NOMO-1 treated with DMSO at 0.1 percent for 48 hours (cell line): ENCODE data around the gene USP48.
"Not testable (repeated sequence)": the region's sequence is repeated elsewhere in the genome, so short reads cannot be mapped to it uniquely, and the experiment has no call there.

Experiments used
- DNase-seq: peaks from one replicate; lab custom pipeline; 2025; ENCODE audit not compliant: unreplicated experiment; lab: John Stamatoyannopoulos, UW

Gene USP48

DNA sequence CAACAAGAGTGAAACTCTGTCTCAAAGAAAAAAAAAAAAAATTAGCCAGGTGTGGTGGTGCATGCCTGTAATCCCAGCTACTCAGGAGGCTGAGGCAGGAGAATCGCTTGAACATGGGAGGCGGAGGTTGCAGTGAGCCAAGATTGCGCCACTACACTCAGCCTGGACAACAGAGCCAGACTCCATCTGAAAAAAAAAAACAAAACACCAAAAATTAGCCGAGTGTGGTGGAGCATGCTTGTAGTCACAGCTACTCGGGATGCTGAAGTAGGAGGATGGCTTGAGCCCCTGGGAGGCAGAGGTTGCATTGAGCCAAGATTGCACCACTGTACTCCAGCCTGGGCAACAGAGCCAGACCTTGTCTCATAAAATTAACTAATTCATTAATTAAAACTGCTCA, 6.0 kb downstream of the USP48 start:
- DNase-seq: not testable (repeated sequence)

DNA sequence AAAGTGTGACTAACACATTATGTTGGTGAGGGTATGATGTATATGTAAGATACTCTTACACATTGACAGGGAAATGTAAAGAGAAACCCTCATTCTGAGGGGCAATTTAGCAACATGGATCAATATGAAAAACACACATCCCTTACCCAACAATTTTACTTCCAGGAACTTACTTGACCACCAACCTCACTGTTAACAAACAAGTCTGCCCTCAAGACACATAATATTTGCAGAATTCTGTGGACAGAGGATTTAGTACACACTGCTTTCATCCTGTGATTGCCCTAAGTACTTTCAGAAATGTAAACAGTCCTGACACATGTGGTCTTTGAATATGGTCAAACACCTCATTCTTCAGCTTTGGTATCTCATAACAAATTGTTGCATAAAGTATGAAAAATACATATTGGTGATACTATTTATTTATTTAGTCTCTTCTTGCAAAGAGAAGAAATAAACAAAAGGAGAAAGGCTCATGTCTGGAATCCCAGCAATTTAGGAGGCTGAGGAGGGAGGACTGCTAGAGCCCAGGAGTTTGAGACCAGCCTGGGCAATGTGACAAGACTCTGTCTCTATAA, 6.9 kb downstream of the USP48 start:
- DNase-seq: no peak

DNA sequence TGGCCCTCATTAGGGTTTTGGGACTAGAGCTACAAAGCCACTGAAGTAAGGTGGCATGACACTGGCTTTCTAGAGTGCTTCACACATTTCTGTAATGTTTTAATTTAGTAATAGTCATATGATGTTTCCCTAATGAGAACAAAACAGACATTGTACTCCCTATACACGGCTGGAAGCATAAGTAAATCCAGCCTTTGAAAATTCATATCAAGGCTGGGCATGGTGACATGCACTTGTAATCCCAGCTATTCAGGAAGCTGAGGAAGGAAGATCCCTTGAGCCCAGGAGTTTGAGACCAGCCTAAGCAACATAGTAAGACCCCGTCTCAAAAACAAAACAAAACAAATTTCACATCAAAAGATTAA, 7.4 kb downstream of the USP48 start:
- no peak for DNase-seq

DNA sequence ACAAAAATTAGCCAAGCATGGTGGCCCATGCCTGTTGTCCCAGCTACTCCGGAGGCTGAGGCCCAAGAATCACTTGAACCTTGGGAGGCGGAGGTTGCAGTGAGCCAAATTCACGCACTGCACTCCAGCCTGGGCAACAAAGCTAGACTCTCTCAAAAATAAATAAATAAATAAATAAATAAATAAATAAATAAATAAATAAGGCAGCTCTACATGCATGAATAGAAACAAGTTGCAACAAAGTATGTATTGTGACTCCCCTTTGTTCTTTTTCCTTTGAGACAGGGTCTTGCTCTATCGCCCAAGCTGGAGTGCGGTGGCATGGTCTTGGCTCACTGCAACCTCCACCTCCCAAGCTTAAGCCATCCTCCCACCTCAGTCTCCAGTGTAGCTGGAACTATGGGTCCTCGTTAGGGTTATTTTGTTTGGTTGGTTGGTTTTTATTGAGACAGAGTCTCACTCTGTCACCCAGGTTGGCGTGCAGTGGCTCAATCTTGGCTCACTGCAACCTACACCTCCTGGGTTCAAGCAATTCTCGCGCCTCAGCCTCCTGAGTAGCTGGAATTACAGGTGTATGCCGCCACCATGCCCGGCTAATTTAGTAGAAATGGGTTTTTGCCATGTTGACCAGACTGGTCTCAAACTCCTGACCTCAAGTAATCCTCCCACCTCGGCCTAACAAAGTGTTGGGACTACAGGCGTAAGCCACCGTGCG, 8.0 kb downstream of the USP48 start:
- no peak for DNase-seq

DNA sequence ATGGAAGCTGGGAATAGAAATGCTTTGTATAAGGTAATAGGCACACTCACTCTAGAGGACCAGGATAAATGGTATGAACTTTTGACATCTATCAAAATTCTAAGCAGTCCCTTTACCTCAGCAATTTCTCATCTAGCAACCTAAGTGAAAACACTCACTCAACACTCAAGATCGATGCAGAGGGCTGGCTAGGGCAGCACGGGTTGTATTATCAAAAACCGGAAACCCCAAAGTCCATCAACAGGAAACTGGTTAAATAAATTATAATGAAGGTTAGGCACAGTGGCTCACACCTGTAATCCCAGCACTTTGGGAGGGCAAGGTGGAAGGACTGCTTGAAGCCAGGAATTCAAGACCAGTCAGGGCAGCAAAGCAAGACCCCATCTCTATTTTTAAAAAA, 9.4 kb downstream of the USP48 start:
- DNase-seq: peak; percentile 21

DNA sequence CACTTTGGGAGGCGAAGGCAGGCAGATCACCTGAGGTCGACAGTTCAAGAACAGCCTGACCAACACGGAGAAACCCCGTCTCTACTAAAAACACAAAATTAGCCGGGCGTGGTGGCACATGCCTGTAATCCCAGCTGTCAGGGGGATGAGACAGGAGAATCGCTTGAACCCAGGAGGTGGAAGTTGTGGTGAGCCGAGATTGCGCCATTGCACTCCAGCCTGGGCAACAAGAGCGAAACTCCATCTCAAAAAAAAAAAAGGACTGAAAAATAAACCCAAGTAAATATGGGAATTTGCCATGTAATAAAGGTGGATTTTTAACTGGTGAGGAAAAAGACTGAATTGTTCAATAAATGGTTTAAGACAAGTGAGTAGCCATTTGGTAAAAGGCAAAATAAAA, 11.3 kb downstream of the USP48 start:
- DNase-seq: not testable (repeated sequence)

DNA sequence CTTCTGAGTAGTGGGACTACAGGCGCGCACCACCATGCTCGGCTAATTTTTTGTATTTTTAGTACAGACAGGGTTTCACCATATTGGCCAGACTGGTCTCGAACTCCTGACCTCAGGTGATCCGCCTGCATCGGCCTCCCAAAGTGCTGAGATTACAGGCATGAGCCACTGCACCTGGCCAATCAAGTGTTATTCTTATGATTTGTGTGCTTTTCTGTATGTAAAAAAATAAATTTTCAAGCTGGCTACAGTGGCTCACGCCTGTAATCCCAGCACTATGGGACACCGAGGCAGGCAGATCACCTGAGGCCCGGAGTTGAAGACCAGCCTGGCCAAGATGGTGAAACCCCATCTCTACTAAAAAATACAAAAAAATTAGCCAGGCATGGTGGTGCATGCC, 12.3 kb downstream of the USP48 start:
- DNase-seq: not testable (repeated sequence)

DNA sequence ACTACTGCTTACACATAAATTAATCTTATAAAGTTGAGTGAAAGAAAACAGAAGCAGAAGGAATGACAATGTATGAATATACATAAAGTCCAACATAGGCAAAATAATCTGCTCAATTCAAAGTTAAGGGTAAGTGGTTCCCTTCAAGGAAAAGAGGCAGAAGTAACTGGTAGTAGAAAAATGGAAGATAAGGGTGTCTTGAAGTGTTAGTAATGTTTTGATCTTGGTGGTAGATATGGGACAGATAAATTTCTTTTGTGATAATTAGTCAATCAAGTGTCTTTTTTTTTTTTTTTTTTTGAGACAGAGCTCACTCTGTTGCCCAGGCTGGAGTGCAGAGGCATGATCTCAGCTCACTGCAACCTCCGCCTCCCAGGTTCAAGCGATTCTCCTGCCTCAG, 12.7 kb downstream of the USP48 start:
- no peak for DNase-seq

DNA sequence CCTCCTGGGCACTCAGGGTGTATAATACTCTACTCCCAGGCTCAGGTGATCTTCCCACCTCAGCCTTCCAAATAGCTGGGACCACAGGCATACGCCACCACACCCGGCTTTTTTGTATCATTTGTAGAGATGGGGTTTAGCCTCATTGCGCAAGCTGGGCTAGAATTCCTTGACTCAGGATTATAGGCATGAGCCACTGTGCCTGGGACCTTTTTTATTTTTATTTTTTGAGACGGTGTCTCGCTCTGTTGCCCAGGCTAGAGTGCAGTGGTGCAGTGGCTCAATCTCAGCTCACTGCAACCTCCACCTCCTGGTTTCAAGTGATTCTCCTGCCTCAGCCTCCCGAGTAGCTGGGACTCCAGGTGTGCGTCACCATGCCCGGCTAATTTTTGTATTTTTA, 15.8 kb downstream of the USP48 start:
- not testable (repeated sequence) for DNase-seq

DNA sequence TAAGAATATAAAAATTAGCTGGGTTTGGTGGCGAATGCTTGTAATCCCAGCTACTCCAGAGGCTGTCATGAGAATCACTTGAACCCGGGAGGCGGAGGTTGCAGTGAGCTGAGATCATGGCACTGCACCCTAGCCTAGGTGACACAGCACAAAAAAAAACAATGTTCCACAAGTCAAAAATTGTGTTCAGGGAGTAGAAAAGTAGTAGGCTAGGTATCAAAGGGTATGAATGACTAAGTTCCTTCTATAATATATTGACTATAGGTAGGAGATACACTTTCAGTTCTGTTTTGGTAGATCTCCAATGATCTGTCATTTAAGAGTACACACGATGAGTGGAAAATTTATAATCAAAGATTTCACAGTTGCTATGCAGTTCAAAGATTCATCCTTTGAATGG, 16.7 kb downstream of the USP48 start:
- no peak for DNase-seq

DNA sequence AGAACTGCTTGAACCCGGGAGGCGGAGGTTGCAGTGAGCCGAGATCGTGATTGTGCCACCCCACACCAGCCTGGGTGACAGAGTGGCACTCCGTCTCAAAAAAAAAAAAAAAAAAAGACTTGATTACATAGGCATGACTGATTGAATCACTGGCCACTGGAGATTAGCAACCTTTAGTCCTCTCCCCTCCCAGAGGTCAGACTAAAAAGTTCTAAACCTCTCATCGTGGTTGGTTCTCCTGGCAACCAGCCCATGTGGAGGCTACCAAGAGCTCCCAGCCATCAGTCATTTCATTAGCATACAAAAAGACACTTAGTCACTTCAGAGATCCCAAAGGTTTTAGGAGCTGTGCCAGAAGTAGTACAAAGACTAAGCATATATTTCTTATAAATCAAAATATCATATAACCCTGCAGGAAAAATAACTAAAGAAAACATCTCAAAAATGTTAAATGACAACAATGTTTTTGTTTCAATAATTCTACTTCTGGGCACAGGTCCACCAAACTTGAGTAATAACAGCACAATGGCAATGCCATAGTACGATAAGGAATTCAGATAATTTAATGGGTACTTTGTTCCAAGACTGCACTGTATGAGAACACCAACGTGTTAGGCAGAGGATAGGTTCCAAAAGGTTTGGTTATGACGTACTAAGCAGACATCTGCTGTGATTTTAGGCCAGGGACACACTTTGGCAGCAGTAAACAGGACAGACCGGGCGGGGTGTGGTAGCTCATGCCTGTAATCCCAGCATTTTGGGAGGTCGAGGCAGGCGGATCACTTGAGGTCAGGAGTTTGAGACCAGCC, 18.1 kb downstream of the USP48 start:
- no peak for DNase-seq

DNA sequence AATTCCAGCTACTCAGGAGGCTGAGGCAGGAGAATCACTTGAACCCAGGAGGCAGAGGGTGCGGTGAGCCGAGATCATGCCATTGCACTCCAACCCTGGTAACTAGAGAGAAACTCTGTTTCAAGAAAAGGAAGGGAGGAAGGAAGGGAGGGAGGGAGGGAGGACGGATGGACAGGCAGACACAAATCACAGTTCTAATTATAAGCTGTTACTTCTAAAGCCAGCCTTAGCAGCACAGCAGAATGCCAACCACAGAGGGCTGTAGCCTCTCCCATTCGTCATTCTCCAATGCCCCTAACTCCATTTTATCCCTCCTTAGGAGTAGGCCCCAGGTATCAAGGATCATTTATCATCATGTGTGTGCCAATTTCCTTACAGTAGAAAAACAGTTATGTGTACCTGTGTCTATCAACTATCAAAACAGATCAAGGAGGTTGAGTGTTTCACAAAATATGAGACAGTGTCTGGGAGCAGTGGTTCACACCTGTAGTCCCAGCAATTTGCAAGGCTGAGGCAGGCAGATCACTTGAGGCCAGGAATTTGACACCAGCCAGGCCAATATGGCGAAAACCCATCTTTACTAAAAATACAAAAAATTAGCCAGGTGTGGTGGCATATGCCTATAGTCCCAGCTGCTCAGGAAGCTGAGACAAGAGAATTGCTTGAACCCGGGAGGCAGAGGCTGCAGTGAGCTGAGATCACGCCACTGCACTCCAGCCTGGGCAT, 19.1 kb downstream of the USP48 start:
- DNase-seq: no peak

DNA sequence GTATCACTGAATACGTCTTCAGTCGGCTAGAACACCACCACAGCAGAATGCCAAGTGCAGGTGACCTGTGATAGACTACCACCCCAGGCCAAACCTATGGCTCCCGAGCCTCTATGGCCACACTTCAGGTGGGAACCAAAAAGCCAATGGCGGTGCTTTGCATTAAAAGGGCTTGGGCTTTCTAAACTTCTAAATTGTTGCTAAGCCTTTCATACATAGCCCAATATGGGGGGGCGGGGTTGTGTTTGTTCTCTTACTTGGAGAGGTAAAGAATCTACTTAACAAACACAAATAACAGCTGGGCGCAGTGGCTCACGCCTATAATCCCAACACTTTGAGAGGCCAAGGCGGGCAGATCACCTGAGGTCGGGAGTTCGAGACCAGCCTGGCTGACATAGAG, 19.7 kb downstream of the USP48 start:
- DNase-seq: no peak

DNA sequence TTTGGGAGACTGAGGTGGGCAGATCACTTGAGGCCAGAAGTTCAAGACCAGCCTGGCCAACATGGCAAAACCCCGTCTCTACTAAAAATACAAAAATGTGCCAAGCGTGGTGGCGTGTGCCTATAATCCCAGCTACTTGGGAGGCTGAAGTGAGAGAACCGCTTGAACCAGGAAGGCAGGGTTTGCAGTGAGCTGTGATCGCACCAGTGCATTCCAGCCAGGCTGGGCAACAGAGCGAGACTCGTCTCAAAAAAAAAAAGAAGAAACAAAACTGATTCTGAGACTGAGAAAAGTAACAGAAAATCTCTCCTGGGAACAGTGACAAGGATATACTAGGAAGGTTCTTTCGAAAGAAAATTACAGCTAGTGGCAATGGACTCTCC, 20.9 kb downstream of the USP48 start:
- no peak for DNase-seq

DNA sequence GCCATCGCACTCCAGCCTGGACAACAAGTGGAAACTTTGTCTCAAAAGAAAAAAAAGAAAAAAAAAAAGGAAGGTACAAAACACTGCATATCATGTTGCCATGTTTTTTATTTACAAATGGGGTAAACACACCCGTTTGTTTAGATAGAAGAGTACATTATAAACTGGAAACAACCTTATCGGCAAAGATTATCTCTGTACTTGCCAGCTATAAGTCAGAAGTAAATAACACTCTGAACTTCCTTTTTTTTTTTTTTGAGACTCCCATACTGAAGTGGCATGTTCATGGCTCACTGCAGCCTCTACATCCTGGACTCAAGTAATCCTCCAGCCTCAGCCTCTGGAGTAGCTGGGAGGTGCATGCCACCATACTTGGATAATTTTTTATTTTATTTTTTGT, 21.9 kb downstream of the USP48 start:
- DNase-seq: peak; percentile 61

DNA sequence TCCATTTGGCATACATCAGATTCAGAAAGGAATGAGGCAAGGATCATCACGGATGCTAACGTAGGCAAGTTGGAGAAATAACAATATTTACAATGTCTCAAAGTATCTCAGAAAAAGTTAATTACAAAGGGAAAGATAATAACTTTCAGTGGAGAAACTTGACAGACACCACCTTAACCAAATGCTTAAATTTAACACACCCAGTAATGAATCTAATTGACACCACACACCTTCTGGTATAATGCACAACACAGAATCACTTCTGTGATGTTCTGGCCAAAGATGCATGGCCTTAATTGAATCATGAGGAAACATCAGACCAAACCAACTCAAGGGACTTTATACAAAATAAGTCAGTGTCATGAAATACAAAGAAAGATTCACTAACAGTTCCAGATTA, 23.1 kb downstream of the USP48 start:
- no peak for DNase-seq

DNA sequence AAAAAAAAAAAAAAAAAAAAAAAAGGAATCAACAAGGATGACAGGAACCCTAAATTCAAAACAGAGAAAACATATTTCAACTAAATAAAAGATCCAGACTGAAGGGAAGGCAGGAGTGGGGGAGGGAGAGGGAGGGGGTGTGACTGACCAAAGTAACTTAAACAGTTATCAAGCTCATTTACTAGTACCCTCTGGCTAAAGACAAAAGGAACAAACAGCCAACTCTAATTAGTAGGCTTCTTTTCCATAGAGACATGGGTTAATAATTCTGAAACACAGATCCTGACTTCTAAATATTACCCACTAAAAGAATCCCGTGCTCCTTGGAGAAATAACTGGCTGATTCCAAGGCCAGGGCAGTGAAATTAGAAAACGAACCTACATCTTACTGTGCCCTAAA, 23.8 kb downstream of the USP48 start:
- DNase-seq: no peak

DNA sequence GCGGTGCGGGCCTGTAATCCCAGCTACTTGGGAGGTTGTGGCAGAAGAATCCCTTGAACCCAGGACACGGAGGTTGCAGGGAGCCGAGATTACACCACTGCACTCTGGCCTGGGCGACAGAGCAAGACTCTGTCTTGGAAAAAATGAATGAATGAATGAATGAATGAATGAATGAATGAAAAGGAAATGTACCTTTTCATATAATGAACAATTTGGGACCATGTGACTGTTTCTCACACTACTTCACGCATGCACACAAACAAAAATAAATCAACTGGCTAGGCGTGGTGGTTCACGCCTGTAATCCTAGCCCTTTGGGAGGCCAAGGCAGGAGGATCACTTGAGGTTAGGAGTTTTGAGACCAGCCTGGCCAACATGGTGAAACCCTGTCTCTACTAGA, 24.3 kb downstream of the USP48 start:
- no peak for DNase-seq

DNA sequence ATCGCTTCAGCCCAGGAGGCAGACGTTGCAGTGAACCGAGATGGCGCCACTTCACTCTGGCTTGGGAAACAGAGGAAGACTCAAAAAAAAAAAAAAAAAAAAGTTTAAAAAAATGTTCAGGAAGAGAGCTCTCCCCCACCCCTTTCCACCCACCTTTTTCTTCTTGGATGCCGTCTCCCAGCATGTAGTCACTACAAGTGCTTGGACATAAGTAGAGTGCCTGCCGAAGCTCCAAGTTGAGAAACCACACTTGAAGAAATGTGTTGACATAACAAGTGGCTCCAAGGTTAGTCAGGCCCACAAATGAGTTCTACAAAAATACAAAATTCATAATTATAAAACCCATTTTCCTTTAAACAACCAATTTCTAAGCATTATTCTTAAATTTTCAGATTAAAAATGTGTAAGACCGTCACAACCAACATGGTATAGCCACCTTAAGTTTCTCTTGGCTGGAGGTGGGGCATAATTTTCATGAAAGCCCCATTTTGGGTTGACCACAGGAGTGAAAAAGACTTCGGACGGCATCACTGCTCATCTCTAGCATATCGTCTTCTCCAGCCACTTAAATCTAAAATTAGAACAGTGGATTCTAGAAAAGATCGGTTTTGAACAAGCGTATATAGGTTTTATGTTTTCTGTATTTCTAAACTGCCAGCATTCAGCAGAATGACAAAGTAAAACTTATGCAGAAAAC, 26.4 kb downstream of the USP48 start:
- DNase-seq: no peak

DNA sequence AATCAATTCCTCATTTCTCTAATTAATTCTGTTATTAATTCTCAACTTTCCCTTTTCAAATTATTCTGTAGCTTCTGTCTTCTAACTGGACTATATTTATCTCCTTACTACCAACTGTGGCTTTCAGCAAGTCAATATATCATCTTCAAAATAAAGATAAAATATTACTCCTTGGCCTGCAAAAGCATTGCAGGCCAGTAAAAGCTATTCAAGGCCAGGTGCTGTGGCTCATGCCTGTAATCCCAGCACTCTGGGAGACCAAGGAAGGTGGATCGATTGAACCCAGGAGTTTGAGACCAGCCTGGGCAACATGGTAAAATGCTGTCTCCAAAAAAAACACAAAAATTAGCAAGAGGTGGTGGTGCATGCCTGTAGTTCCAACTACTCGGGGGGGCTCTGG, 27.9 kb downstream of the USP48 start:
- no peak for DNase-seq

DNA sequence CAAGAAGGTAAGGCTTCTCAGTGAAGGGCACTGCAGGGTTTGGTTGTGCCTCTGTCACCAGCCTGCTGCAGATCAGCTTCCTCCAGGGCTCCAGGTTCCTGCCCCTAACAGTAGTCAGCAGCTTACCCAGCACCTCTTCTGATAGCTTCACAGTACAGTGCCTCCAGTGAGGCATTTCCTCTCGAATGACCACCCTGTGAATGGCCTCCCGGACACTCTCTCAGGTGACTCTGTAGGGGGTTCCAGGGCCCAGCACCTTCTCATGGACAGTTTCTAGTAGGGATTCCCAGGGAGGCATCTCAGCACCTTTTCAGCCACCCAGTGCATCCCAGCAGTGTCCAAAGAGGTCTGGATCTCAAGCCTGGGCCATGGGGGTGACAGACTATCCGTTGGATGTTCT, 28.4 kb downstream of the USP48 start:
- no peak for DNase-seq
